Stomach (tissue), 4 donors: ENCODE data around the gene DMWD.

ENCODE experiments used
- POLR2A ChIP-seq, 4 donors: fragments of 450-650 bp; IDR thresholded peaks; one replicate each; pipeline ENCODE4 v1.6.1; 2016; ENCODE audit warnings: antibody characterized with exemption in 4 of 4, control low read depth in 2 of 4, mild to moderate bottlenecking in 1 of 4, moderate library complexity in 1 of 4
- POLR2AphosphoS5 ChIP-seq, 3 donors: sonication (generic); formaldehyde crosslinking; IDR thresholded peaks; one replicate each; pipeline ENCODE4 v1.6.1; 2016; ENCODE audit warnings: antibody characterized with exemption in 3 of 3
- TF ChIP-seq, protein P1 (sequence below), 7 experiments: fragments of 450-650 bp in 4 of 7; fragments of 200-600 bp in 3 of 7; sonication (generic) in 3 of 7; IDR thresholded peaks; one replicate each; pipeline ENCODE4 v1.5.1; 2016 to 2019; ENCODE audit warnings: antibody characterized with exemption in 7 of 7, control low read depth in 2 of 7, mild to moderate bottlenecking in 1 of 7

GRCh38 chr19:45793178-45793564 lies 526 bp upstream of the DMWD start:
- TF ChIP-seq, protein P1, sequence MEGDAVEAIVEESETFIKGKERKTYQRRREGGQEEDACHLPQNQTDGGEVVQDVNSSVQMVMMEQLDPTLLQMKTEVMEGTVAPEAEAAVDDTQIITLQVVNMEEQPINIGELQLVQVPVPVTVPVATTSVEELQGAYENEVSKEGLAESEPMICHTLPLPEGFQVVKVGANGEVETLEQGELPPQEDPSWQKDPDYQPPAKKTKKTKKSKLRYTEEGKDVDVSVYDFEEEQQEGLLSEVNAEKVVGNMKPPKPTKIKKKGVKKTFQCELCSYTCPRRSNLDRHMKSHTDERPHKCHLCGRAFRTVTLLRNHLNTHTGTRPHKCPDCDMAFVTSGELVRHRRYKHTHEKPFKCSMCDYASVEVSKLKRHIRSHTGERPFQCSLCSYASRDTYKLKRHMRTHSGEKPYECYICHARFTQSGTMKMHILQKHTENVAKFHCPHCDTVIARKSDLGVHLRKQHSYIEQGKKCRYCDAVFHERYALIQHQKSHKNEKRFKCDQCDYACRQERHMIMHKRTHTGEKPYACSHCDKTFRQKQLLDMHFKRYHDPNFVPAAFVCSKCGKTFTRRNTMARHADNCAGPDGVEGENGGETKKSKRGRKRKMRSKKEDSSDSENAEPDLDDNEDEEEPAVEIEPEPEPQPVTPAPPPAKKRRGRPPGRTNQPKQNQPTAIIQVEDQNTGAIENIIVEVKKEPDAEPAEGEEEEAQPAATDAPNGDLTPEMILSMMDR (IDR thresholded peaks at IDR 0.05) = no peak
- TF ChIP-seq POLR2A (IDR thresholded peaks at IDR 0.05) (no peak), POLR2AphosphoS5 (IDR thresholded peaks at IDR 0.05) (no peak)
